Amniotic stem cell (primary cell): Measurements from ENCODE around the gene TNIK.
"Not testable (repeated sequence)": the region's sequence is repeated elsewhere in the genome, so short reads cannot be mapped to it uniquely, and the experiment has no call there.

Experiments
- DNase-seq: peaks from one replicate; lab custom pipeline; 2025; lab: John Stamatoyannopoulos, UW

TNIK gene

DNA sequence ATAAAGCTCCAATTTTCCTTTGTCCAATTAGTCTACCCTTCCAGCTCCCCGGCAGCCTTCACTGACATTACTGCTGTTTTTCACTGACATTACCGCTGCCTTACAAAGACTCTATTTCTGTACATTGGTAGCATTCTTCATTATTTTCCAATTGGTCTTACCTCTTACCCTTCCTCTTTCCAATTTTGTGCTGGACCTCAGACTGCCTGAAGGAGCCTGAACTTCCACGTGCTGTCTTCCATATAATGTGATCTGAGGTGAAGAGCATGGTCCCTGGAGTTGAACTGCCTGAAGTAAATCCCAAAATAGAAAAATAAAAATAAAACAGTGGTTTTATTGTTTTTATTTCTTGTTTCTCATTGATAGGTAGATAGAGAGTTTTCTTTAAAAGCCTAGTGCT, 9.2 kb upstream of the TNIK start:
- DNase-seq, result no peak

DNA sequence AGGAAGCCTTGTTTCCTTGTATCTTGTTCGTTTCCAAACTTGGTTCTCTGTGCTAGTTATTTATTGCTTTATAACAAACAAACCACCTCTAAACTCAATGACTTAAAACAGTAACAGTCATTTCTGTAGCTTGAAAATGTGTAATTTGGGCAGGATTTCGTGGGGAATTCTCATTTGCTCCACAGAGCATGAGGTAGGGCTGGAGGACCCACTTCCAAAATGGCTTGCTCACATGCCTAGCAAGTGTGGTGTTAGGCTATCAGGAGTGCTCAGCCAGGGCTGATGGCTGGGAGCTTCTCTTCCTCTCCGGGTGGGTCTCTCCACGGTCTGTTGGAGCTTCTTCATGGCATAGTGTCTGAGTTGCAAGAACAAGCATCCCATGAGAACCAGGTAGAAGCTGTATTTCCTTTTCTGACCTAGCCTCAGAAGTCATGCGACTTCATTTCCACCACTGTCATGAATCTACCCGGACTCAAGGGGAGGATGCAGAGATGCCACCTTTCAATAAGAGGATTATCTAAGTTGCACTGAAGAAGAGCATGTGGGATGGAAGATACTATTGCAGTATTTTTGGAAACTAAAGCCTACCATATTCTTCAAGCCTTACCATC, 8.2 kb upstream of the TNIK start:
- no peak for DNase-seq

DNA sequence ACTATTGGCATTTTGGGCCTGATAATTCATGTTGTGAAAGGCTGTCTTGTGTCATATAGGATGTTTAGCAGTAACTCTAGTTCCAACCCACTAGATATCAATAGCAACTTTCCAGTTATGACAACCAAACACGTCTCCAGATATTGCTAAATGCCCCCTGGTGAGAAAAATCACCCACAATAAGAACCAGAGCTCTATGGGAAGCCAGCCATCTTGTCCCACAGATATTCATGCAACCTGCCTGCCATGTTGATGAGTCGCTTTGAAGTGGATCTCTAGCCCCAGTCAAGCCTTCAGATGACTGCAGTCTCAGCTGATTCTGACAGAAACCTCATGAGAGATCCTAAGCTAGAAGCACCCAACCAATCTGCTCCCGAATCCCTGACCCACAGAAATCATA, 5.6 kb upstream of the TNIK start:
- DNase-seq, result no peak

DNA sequence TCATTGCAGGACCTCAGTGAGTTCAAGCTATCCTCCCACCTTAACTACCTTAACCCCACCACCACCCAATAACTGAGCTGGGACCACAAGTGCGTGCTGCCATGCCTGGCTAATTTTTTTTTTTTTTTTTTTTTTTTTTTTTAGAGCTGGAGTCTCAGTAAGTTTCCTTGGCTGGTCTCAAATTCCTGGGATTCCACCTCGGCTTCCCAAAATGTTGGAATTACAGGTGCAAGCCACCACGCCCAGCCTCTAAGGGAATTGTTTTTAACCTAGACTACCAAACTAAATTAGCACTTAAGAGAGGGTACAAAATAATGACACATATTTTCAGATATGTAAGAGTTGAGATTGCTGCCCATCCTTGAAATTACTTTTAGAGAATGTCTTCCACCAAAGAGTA, 4.3 kb upstream of the TNIK start:
- DNase-seq, result no peak

DNA sequence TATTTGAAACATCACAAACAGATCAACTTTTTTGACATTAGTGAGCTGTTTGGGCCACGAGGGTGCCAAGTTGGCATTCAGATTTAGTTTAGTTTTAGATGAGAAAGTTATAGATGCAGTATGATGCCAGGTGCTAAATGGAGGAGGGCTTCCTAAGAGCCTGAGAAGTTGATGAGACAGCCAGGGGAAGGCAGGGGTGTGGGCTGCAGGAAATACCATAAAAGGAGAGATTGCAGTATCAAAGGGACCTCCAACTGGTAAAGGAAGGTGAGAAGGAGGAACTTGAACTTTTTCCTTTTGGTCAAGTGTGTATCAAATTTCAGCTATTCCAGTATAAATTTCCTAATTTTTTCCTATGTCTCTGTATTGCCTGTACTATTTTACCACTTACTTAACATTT, 2.0 kb upstream of the TNIK start:
- no peak for DNase-seq

DNA sequence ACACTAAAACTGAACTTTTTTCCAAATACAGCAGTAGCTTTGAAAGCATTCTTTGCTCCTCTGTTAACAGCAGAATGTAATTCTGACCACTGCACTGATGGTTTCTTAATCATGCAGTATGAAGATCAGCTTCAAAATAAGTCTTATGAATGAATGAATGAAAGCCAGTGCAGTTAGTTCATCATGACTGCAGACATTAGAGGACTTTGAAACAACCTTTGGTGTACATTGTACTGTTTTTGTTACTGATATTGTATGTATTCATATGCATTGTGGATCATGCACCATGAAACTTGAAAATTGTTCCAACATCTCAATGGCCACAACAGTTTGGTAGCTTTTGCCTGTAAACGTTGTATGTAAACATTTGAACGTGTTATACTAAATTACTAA, 1.3 kb upstream of the TNIK start:
- no peak for DNase-seq

DNA sequence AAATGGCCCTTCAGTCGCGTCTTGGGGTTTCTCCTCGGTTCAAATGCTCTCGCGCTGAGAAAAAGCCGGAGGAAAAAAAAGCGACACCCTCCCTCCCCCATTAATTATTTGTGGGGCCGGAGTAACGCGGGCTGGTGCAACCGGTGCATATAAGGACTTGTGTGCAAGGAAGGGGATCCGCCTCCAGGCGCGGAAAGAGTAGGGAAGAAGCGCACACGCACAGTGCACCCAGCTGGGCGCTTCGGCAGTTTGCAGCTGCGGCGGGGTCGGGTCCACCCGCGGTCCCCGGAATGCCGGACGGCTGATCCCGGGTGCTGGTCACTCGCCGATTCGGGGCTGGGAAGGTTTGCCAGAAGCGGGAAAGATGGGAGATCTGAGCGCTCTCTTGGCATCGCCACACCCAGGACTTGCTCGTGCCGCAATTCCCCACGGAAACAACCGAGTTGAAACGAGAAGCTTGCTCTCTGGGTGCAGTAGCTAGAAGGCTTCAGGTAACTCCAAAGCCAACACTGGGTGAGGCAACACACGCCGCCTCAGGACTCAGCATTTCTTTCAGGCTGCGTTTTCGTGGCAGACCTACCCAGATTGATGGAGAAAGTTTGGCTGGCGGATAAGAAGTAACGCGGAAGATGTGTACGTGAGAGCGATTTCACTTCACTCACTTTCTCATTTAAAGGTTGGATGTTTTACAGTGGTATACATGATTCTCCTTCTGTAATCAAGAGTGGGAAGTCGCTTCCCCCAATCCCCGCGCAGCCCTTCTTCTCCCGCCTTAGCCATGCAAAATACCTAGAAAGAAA, 720 bp upstream of the TNIK start:
- DNase-seq, result no peak

DNA sequence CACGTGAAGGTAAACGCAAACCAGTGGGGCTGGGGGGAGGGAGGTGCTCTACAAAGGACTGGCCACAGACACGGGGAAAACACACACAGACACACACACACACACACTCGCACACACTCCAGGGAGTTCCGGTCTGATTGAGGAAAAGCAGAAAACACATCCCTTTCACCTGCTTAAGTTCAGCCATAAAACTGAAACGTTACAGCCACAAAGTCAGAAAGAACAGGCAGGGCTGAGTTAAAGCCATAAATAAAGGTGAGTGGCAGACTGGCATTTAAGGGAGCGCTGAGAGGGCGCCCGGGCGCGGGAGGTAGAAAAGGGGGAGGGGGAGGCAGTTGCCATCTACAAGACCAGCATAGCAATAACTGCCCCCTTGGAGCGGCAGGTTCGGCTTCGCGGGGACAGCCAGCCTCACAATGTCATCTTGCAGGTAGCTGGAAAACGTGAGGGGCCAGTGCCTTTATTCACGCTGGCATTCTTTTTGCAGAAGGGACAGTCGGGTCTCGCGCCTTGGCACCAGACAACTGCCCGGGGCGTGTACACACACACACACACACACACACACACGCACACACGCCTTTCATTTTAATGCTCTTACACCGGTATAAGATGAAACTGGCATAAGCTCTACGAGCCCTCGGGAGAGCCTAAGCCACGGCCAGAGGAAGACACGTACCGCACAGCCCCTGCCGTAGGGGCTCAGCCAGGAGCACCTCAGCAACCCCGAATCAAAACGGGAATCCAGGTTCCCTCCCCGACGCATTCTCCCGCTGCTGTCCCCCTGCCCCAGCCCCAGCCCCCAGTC, 866 bp downstream of the TNIK start:
- no peak for DNase-seq

DNA sequence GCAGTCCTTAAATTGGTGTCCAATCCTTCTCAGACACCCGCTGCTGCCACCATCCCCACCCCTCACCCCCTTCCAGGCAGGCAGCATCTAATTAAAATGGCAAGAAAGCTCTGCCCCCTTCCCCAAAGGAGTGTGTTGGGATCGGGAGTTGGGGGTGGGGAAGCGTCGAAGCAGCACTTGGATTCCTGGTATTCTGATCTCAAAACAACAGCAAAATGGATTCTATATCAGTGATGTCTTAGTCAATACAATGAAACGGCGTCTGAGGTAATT, 1.4 kb downstream of the TNIK start:
- DNase-seq, result no peak

DNA sequence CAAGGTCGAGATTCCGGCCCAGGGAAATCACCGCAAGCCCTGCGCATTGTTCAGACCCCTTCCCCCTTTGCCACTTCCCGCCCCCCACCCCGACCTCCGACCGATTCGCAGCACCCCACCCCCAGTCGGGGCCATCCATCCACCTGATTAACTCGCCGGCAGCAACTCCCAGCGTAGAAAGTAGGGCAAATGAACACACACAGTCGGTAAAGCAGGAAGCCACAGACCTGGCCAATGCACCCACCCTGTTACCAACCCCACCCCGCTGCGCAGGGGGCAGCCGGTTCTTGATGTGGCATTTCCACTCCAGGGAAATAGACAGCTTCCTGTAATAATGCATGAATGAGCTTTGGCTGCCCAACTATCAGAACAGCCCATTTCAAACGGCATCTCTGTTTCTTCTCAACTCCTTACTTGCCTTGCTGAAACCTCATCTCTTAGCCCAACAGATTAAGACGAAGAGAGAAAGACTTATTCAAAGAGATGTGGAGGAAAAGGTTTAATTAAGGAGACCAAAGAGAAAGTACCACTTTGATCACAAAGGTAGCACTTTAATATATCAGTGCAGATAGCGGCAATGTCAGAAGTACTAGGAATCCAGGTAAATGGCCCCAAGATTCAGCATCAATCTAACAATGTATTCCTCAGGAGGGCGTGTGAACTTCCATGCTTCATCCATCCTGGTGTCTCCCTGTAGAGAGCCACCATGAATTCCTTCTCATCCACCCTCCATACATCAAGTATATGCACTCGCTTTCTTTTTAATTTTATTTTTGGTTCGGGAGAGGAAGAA, 1.9 kb downstream of the TNIK start:
- DNase-seq, result no peak

DNA sequence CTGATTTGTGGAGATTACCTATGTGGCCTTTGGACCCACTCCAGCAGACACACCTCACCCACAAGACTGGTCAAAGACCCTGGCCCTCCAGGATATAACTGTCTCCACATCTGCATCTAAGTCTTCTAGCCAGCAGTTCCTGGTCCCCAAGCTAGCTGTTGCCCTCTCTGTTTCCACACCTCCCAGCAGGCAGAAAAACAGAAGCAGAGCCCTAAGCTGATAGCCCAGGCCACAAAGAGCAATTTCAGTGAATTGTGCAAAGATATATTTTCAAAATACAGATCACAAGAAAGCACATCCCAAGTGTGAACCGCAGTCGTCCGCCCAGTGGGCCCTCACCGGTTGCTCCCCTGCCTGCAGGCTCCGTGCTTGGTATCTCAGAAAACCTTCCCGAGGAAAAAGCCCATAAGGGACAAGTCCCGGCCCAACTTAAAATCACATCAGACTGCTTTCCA, 2.6 kb downstream of the TNIK start:
- DNase-seq, result no peak

DNA sequence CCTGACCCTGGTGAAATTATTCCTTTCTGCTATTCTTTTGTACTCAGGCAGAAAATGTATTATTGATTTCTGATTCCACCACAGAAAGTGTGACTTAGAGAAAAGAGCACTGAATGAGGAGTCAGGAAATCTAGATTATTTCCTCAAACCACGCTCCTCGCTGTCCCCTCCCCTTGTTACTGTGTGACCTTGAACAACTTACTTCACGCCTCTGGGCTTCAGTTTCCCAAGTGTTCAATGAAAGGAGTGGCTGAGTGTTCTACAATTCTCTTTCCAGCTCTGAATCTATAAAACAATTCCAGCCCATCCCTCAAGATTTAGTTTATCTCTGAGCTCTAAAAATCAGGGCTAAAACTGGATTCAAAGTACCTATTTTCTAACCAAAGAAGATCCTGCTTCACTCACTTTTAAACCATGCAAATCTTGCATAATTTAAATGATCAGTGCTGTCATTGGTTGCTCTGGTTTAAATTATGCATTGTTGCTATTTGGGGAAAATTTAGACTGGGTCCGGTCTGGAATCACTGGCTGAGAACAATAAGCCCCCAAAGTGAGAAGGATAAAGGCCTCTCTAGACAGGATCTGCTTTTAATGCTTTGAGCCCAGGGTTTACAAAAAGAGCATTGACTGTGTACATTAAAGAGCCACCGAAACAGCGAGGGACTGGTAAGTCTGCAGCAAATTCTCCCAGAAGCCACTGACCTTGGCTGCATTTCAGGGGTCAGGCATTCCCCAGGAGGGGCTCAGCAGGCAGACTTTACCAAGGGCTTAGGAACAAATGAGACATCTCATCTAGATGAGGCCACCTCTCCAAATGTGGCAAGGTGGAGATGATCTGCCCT, 3.2 kb downstream of the TNIK start:
- DNase-seq, result no peak

DNA sequence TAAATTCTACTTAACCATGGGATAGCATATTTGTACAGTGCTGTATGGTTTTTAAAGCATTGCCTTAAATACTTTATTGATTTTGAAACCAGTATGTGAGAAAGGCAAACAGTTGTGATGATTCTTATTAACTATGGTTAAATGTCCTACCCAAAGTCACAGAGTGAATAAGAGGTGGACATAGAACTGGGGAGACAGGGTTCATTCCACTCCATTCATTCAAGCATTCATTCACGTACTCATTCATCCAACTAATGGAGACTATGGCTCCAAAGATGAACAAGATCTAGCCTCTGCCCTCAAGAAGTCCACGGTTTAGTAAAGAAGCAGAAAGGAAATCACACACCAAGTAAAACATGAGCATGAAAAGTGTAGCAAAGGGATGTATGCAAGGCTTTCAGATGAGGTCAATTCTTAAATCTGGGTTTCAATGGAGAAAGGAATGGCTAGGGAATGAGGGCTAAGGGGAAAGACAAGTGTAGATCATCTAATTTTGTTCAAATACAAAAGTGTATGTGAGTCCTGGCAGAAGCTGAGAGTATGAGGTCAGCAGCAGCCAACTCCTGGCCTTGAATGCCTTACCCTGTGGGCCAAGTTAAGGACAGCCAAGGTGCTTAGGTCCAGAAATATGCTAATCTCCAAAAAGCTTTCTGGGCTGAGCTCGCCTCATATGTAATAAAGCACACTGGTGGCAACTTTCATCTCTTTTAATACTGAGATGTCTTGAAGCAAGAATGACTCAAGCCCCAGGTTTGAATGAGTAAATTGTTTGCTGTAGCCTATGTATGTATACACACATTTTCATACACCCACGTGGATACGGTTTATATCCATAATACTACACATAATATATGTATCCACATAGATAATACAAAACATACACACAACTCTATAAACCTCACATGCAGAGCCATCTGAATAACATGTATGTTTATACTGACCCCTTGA, 4.3 kb downstream of the TNIK start:
- DNase-seq, result no peak

DNA sequence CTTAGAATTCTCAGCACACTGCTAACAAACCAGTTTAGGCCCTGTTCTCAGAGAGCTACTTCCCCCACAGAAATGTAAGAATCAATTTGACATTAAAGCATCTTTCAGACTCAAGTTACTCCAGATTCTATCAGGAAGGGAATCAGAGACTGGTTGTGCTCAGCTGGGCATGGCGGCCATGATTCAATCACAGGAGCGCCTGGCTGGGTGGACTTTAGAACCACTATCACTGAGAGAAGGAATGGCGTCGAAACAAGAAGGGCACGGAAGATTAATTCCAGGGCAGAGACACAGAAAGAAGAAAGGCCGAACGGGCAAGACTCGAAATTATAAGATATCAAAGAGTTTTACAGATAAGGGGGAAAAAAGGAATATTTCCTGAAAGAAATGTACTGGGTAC, 6.2 kb downstream of the TNIK start:
- DNase-seq, result no peak

DNA sequence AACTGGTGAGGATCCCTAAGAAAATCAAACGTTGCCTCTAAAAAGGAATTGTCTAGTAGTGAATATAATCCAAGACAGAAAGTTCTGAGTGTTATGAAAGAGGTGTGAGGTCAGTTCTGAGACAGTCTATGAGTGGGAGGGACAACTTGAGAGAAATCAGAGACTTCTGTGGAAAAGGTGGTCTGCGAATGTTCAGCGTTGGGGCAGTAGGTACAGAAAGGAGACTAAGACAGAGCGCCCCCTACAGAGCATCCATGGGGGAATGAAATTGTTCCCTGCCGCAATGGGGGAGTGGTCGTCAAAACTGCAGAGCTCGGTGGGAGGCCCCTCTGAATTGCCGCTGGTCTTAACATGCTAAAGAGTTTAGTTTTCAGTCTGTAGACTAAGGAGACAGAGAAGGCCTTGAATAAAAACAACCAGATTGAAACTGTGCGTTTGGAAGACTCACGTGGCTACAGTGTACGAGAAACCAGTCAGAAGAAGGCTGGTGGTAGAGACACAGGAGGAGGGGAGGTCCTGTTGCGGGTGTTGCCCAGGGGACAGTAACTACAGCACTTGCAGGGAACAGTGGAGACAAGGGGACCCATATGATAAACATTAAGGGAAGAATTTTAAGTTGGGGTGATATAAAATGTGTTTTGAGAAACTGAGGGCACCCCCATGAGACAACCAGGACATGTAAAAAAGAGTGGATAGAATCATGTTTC, 6.9 kb downstream of the TNIK start:
- no peak for DNase-seq

DNA sequence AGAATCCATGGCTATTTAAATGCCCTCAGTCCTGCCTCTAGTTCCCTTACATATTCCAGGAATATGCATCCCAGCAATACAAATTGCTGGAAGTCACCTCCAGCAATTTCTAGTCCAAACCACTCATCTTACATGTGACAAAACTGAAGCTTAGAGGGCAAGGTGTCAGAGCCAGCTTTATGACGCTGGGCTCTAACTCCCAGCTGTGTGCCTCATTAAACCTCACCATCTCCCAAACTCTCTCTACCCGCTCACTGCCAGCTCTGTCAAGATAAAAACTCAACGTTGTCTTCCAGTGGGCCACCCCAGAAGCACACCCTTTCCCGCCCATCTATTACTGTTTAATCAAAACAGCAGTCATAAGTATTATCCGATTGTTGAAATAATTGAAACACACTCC, 7.9 kb downstream of the TNIK start:
- no peak for DNase-seq

DNA sequence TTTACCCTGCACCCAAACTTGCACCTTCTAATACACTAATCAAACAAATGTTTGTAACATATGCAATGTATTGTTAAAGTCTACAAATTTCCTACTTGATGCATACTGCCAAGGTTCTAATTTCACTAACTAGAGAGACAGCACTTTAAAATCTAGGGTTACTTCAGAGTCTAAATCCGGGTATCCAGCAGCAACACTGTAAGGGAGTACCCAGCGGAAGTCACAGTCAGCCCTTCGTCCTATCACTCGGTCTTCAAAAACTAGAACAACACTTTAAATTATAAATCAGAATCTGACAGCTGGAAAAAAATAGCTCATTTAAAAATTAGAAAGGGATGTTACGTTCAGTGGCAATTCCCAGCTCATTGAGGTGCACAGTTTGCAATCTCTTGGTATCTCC, 8.3 kb downstream of the TNIK start:
- no peak for DNase-seq

DNA sequence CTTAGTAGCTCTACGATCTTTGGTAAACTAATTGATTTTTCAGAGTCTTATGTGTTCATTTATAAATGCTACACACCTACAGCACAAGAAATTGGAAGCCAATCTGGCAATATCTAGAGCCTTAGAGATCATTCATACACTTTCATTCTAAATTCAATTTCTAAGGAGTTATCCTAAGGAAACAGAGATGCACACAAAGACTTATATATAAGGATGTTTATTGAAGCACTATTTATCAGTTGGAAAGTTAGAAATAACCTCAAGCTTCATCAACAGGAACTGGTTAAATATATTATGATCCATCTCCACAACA, 12.7 kb downstream of the TNIK start:
- DNase-seq, result not testable (repeated sequence)

DNA sequence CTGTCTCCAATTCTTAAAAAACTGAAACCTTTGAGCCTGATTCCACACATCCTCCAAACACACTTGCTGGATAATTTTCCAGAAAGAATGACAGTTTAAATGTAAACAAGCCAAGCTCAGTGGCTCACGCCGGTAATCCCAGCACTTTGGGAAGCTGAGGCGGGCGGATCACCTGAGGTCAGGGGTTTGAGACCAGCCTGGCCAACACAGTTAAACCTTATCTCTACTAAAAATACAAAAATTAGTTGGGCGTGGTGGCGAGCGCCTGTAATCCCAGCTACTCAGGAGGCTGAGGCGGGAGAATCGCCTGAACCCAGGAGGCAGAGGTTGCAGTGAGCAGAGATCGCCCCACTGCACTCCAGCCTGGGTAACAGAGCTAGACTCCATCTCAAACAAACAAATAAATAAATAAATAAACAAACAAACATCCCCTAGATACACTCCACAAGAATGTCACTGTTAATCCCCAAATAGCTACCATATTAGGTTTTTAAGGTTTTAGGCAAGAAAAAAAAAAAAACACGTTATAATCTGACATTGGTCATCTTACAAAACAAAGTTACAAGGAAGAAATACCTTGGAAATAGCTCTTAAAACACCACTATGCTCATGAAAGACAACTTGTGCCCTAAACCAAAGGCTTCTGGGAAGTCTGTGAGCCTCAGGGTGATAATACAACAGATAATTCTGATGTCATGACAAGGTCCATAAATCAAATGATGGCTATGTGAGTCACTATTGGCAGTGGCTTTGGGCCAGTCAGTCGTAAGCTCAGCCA, 13.2 kb downstream of the TNIK start:
- no peak for DNase-seq
